ENCODE measurements around the gene GPC2. TPM values are rescaled to one million over a fixed set of nuclear protein-coding genes. Genes with fewer than 3 reads are reported as not detected.

Gene GPC2
- total RNA-seq, 2 experiments from 2014 or later, result 5.3 to 6.1 TPM

DNA sequence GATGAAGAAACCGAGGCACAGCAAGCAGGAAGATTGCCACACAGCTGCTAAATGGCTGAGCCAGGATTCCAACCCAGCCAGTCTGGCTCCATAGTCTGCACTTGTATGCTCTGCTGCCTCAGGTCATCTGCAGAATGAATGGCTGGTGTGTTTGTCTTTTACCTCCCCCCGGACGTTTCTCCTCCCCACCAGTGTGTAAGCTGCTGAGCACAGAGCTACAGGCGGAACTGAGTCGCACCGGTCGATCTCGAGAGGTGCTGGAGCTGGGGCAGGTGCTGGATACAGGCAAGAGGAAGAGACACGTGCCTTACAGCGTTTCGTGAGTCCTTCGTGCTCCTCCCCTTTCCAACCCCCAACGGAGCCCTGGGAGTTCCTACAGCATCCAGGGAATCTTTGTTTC, 55.1 kb downstream of the GPC2 start:
- CTCF ChIA-PET, result interaction anchor here (0.7 kb wide), 1 partner anchor 14 kb away, joined by 3 read pairs; no protein-coding TSS in a partner anchor
- H3K4me3 Mint-ChIP-seq, result no peak overlapping the region
- H3K27ac Mint-ChIP-seq, result no peak overlapping the region
- H3K27me3 Mint-ChIP-seq, result no peaks in the 10 kb centered on the region
- ATAC-seq (no peak), DNase-seq (no peak)
- POLR2A ChIA-PET, result no interaction called here
- H3K36me3 Mint-ChIP-seq (ENCODE audit: low read depth), result peaks cover 16% of the 10 kb centered on the region
- intact Hi-C loops (cut with DNase I, micrococcal nuclease), result no loop called here
- H3K9me3 Mint-ChIP-seq (ENCODE audit: low read depth), result no peaks in the 10 kb centered on the region
- H3K4me1 Mint-ChIP-seq, result peaks cover 35% of the 10 kb centered on the region

DNA sequence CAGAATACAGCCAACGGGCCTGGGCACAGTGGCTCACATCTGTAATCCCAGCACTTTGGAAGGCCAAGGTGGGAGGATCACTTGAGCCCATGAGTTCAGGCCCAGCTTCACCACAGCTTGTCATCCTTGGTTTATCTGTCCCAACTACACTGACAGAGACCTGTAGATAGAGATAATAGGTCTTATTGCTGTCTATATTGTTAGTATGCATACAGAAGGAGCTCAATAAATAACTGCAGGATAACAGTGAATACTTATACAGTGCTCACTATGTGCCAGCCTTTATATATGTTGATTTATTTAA, 56.5 kb downstream of the GPC2 start:
- Mint-ChIP-seq H3K27me3 (no peaks in the 10 kb centered on the region), H3K9me3 (ENCODE audit: low read depth) (no peaks in the 10 kb centered on the region), H3K27ac (peak overlapping the region; percentile 94), H3K4me3 (peak overlapping the region; percentile 86), H3K4me1 (peaks cover 34% of the 10 kb centered on the region), H3K36me3 (ENCODE audit: low read depth) (peaks cover 15% of the 10 kb centered on the region)
- ATAC-seq, result no peak
- CTCF ChIA-PET, result interaction anchor here (1.1 to 2.6 kb wide), 6 partner anchors 10 to 224 kb away, joined by 3 to 12 read pairs (median 4); partner anchors contain the start of gene COPS6
- DNase-seq, result no peak
- POLR2A ChIA-PET, result interaction anchor here (0.6 to 1.4 kb wide), 6 partner anchors 11 to 245 kb away, joined by 3 to 9 read pairs (median 4); partner anchors contain the start of genes AP4M1, GPC2, MCM7 and STAG3
- intact Hi-C loops (cut with DNase I, micrococcal nuclease), result loop anchor here in 1 of 2 experiments (1.0 kb wide), 1 partner anchor 28 kb away; the partner anchor contains the start of gene LAMTOR4

DNA sequence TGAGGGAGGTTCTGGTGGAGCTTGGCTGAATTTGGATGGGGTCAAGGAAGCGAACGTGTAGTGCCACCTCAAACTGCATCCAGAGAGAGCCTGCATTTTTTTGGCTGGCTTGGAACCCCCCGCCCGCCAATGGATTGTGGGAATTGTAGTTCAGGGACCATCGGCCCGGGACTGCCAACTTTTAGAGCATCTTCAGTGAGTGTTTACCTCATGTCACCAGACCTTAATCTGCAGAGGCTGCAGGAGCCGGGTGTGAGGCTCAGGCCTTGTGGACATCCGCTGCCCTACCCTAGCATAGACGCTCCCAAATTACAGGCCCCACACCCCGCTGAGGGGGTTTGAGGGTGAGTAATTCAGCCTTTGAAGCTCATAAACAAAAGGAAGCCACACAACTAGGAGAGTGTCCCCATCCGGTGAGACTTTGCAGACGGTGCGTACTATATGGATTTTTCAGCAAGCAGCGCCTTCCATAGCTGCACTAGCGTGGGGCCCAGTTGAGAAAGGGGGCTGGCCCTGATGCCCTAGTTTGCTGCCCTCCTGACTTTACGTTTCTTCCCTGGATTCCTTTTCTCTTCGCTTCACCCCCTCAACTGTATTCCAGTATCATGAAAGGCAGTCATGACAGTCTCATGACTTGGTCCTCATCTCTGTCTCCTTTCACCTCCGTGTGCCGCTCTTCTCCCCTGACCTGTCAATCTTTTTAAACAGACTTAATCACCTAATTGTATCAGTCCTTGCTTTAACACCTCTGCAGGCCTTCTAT, 57.0 kb downstream of the GPC2 start:
- CTCF ChIA-PET, result interaction anchor here (1.2 to 2.6 kb wide), 5 partner anchors 10 to 225 kb away, joined by 4 to 12 read pairs (median 4); no protein-coding TSS in a partner anchor
- peak overlapping the region; percentile 94 for H3K27ac Mint-ChIP-seq
- peak; percentile 69 for ATAC-seq
- POLR2A ChIA-PET, result interaction anchor here (0.5 to 1.4 kb wide), 7 partner anchors 12 to 245 kb away, joined by 3 to 9 read pairs (median 4); partner anchors contain the start of genes AP4M1, GPC2, MCM7 and STAG3
- peaks cover 29% of the 10 kb centered on the region for H3K4me1 Mint-ChIP-seq
- H3K9me3 Mint-ChIP-seq (ENCODE audit: low read depth), result no peaks in the 10 kb centered on the region
- H3K4me3 Mint-ChIP-seq, result peak overlapping the region; percentile 86
- H3K27me3 Mint-ChIP-seq, result no peaks in the 10 kb centered on the region
- intact Hi-C loops (cut with DNase I, micrococcal nuclease), result loop anchor here (1.0 kb wide), 9 partner anchors 7 to 553 kb away; partner anchors contain the start of genes AP4M1 (in 2 of the 2), LAMTOR4 (in 2 of the 2), MCM7 (in 2 of the 2) and COPS6 (in 1 of the 2)
- H3K36me3 Mint-ChIP-seq (ENCODE audit: low read depth), result peaks cover 13% of the 10 kb centered on the region
- peak; percentile 85 for DNase-seq

Small RNA genes within 50 kb of the gene (microRNA-seq; reads per million reads assigned to microRNA genes)
- gene MIR4658 (ENCODE audit: borderline replicate concordance), result not detected

Other genes with a start within 250 kb of the GPC2 start
- 1 to 10 TPM in 1 of 2 experiments, under 1 TPM in 1; 0.73 to 1.1 TPM for gene GJC3, start 247.8 kb downstream of the GPC2 start, total RNA-seq
- gene AZGP1, start 201.3 kb downstream of the GPC2 start, total RNA-seq, result not detected
- 10 to 100 TPM; 45.2 to 62.9 TPM for gene ZKSCAN1, start 161.8 kb downstream of the GPC2 start, total RNA-seq
- gene ZSCAN21, start 127.6 kb downstream of the GPC2 start, total RNA-seq, result 1 to 10 TPM; 6.4 to 7.4 TPM
- gene ZNF3, start 95.7 kb downstream of the GPC2 start, total RNA-seq, result 10 to 100 TPM; 18.8 to 19.0 TPM
- 10 to 100 TPM; 88.6 to 89.0 TPM for gene COPS6, start 88.4 kb downstream of the GPC2 start, total RNA-seq
- 100 to 1,000 TPM; 411 to 429 TPM for gene MCM7, start 76.0 kb downstream of the GPC2 start, total RNA-seq
- gene AP4M1, start 75.7 kb downstream of the GPC2 start, total RNA-seq, result 10 to 100 TPM in 1 of 2 experiments, 1 to 10 TPM in 1; 8.8 to 10.4 TPM
- gene TAF6, start 58.0 kb downstream of the GPC2 start, total RNA-seq, result 10 to 100 TPM; 54.3 to 59.5 TPM
- gene CNPY4, start 57.7 kb downstream of the GPC2 start, total RNA-seq, result 10 to 100 TPM; 11.0 to 14.0 TPM
- 1 to 10 TPM; 1.6 to 2.2 TPM for gene MBLAC1, start 50.4 kb downstream of the GPC2 start, total RNA-seq
- 100 to 1,000 TPM in 1 of 2 experiments, 10 to 100 TPM in 1; 69.6 to 120 TPM for gene LAMTOR4, start 28.5 kb downstream of the GPC2 start, total RNA-seq
- gene TRAPPC14, start 18.7 kb downstream of the GPC2 start, total RNA-seq, result 10 to 100 TPM; 15.0 to 17.6 TPM
- gene GAL3ST4, start 8.8 kb downstream of the GPC2 start, total RNA-seq, result 1 to 10 TPM; 4.6 to 7.2 TPM
- gene STAG3, start 537 bp upstream of the GPC2 start, total RNA-seq, result 10 to 100 TPM; 24.7 to 28.3 TPM
- gene PVRIG, start 42.6 kb upstream of the GPC2 start, total RNA-seq, result 10 to 100 TPM; 26.9 to 27.7 TPM
- not detected for gene SPDYE3, start 130.3 kb upstream of the GPC2 start, total RNA-seq
- 10 to 100 TPM; 30.5 to 37.5 TPM for gene PILRB, start 180.7 kb upstream of the GPC2 start, total RNA-seq
- gene PILRA, start 196.1 kb upstream of the GPC2 start, total RNA-seq, result under 1 TPM; 0.80 to 0.90 TPM